Lung (tissue), 12 donors: ENCODE measurements around the gene RPS6KA2. TPM values are rescaled to one million over a fixed set of nuclear protein-coding genes. Genes with fewer than 3 reads are reported as not detected.
"Not testable (repeated sequence)": the region's sequence is repeated elsewhere in the genome, so short reads cannot be mapped to it uniquely, and the experiment has no call there.

Experiments used
- ATAC-seq: fragments of 200-7000 bp; cut with Tn5 transposase; one replicate; pipeline ENCODE4 v1.9.1; 2020; ENCODE audit warnings: moderate number of reproducible peaks; ENCODE audit not compliant: insufficient read depth, low FRiP score
- DNase-seq, 3 donors: peaks; one replicate each; pipeline ENCODE4 v3.0.0-alpha.2; 2013 to 2017
- H3K27ac ChIP-seq, 2 donors: one replicate each; pipeline ENCODE4 v1.5.1; 2013; ENCODE audit warnings: mild to moderate bottlenecking in 2 of 2, moderate library complexity in 2 of 2, control low read depth in 1 of 2, inconsistent platforms in 1 of 2, low read depth in 1 of 2, low read length in 1 of 2
- H3K27me3 ChIP-seq, 3 donors: one replicate each; pipeline ENCODE4 v1.5.1; 2013; ENCODE audit warnings: low read length in 2 of 3; ENCODE audit not compliant: control insufficient read depth in 3 of 3, insufficient read depth in 3 of 3
- H3K36me3 ChIP-seq, 4 donors: one replicate each; pipeline ENCODE4 v1.5.1; 2013; ENCODE audit warnings: low read length in 4 of 4, mild to moderate bottlenecking in 1 of 4, moderate library complexity in 1 of 4; ENCODE audit not compliant: control insufficient read depth in 4 of 4, insufficient read depth in 4 of 4
- H3K4me1 ChIP-seq, 5 donors: one replicate each; pipeline ENCODE4 v1.5.1; 2013; ENCODE audit warnings: low read length in 5 of 5, mild to moderate bottlenecking in 2 of 5, moderate library complexity in 1 of 5; ENCODE audit not compliant: control insufficient read depth in 5 of 5, insufficient read depth in 5 of 5
- H3K4me3 ChIP-seq: one replicate; pipeline ENCODE4 v1.5.1; 2013; ENCODE audit warnings: mild to moderate bottlenecking, control low read depth, moderate library complexity
- H3K9ac ChIP-seq, 2 donors: one replicate each; pipeline ENCODE4 v1.5.1; 2013; ENCODE audit warnings: low read length in 2 of 2, control low read depth in 1 of 2; ENCODE audit not compliant: insufficient read depth in 1 of 2
- H3K9me3 ChIP-seq, 4 donors: one replicate each; pipeline ENCODE4 v1.5.1; 2013; ENCODE audit warnings: low read length in 3 of 4, mild to moderate bottlenecking in 1 of 4, moderate library complexity in 1 of 4; ENCODE audit not compliant: control insufficient read depth in 4 of 4, insufficient read depth in 3 of 4
- WGBS, 2 donors: extraction: QIAGEN DNeasy Blood & Tissue Kit; methylation state at CpG; one replicate each; pipeline ENCODE4 v1.1.7; 2013; 5-methylcytosine and 5-hydroxymethylcytosine counted together
- polyA plus RNA-seq, 2 donors: library from polyadenylated mRNA; stranded (reverse); fragments of 200-250 nt; gene quantifications; one replicate each; pipeline ENCODE4 v1.2.1, GENCODE V29; 2013
- total RNA-seq, 2 donors: library from RNA; depleted of rRNA in 1 of 2; stranded (reverse); fragments of >200 nt in 1 of 2; gene quantifications; one replicate each; pipeline ENCODE4 v1.2.1, GENCODE V29; 2014 to 2021
- TF ChIP-seq, protein P1 (sequence below): IDR thresholded peaks from 2 replicates; pipeline ENCODE4 v1.5.1; 2012; ENCODE audit warnings: mild to moderate bottlenecking; ENCODE audit errors: control extremely low read depth, extremely low read depth
- donor health status: control.
- donor health status: control.
- donor health status: Bipolar disorder and iron deficiency.
- donor health status: healthy.
- donor health status: DM: yes; HTN: yes; CAD: no.

The RPS6KA2 gene
- total and polyA plus RNA-seq, 4 donors, result 61.9 to 185 (median 105) TPM

DNA sequence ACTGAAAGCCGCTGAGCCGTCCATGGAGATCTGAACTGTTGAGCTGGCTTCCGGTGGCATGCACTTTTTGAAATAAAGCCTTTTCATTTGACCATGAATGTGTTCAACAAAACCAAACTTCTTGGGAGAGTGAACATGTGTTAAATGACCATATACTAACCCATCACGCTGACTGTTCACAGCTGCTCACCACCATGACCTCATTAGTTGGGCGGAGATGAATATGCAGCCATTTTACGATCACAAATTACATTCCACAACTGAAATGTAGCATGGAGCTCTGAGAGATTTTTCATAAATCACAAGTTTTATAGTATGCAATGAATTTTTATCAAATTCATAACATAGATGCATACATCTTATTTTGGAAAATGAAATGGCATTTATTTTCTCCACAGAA lies 44.8 kb downstream of the RPS6KA2 start:
- no peaks in the 10 kb centered on the region for H3K27me3 ChIP-seq
- no peak overlapping the region for H3K9ac ChIP-seq
- 94 to 98% methylated on average over 6 of the region's 6 CpGs for WGBS, 2 donors
- peaks cover 0 to 11% (median 0%) of the 10 kb centered on the region in 4 donors for H3K36me3 ChIP-seq
- ATAC-seq (no peak), DNase-seq (no peak)
- no peak overlapping the region for H3K27ac ChIP-seq
- TF ChIP-seq, protein P1, sequence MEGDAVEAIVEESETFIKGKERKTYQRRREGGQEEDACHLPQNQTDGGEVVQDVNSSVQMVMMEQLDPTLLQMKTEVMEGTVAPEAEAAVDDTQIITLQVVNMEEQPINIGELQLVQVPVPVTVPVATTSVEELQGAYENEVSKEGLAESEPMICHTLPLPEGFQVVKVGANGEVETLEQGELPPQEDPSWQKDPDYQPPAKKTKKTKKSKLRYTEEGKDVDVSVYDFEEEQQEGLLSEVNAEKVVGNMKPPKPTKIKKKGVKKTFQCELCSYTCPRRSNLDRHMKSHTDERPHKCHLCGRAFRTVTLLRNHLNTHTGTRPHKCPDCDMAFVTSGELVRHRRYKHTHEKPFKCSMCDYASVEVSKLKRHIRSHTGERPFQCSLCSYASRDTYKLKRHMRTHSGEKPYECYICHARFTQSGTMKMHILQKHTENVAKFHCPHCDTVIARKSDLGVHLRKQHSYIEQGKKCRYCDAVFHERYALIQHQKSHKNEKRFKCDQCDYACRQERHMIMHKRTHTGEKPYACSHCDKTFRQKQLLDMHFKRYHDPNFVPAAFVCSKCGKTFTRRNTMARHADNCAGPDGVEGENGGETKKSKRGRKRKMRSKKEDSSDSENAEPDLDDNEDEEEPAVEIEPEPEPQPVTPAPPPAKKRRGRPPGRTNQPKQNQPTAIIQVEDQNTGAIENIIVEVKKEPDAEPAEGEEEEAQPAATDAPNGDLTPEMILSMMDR, result no peak
- H3K9me3 ChIP-seq, result no peaks in the 10 kb centered on the region
- H3K4me1 ChIP-seq, result peaks cover 0 to 9% (median 8%) of the 10 kb centered on the region in 5 donors
- no peak overlapping the region for H3K4me3 ChIP-seq

- H3K27ac ChIP-seq, H3K9ac ChIP-seq, H3K9me3 ChIP-seq, H3K4me3 ChIP-seq, H3K27me3 ChIP-seq, ATAC-seq, H3K4me1 ChIP-seq, DNase-seq: not testable (repeated sequence)
- H3K36me3 ChIP-seq, result peaks cover 0 to 11% (median 0%) of the 10 kb centered on the region in 4 donors
- WGBS, 2 donors, result 98% methylated on average over 8 of the region's 8 CpGs
These were observed 45.2 kb downstream of the RPS6KA2 start for GRCh38 chr6:166581801-166582200.

GRCh38 chr6:166581091-166581511 lies 46.0 kb downstream of the RPS6KA2 start:
- peaks cover 0 to 11% (median 0%) of the 10 kb centered on the region in 4 donors for H3K36me3 ChIP-seq
- ATAC-seq (no peak), DNase-seq (no peak)
- no peak overlapping the region for H3K4me3 ChIP-seq
- H3K27me3 ChIP-seq, result no peaks in the 10 kb centered on the region
- TF ChIP-seq, protein P1, result no peak
- H3K27ac ChIP-seq, result no peak overlapping the region
- no peaks in the 10 kb centered on the region for H3K9me3 ChIP-seq
- H3K9ac ChIP-seq, result no peak overlapping the region
- H3K4me1 ChIP-seq, result peaks cover 0 to 9% (median 5%) of the 10 kb centered on the region in 5 donors
- WGBS, 2 donors, result 94 to 99% methylated on average over 11 of the region's 11 CpGs

GRCh38 chr6:166580076-166581050 lies 46.7 kb downstream of the RPS6KA2 start:
- no peak overlapping the region for H3K4me3 ChIP-seq
- no peaks in the 10 kb centered on the region for H3K9me3 ChIP-seq
- H3K9ac ChIP-seq, result no peak overlapping the region
- TF ChIP-seq, protein P1, result no peak
- no peaks in the 10 kb centered on the region for H3K27me3 ChIP-seq
- H3K27ac ChIP-seq, result no peak overlapping the region
- H3K36me3 ChIP-seq, result peaks cover 0 to 11% (median 0%) of the 10 kb centered on the region in 4 donors
- DNase-seq, result no peak
- H3K4me1 ChIP-seq, result peaks cover 0 to 9% (median 5%) of the 10 kb centered on the region in 5 donors
- no peak for ATAC-seq
- 94 to 95% methylated on average over 17 of the region's 17 CpGs for WGBS, 2 donors
